H1 (cell line): ENCODE results near the gene SLC6A12. TPM values are rescaled to one million over a fixed set of nuclear protein-coding genes. Genes with fewer than 3 reads are reported as not detected.
A peak's percentile ranks its signal among the peaks of the same experiment; 100 is the strongest.

ENCODE experiments used
- CTCF ChIA-PET: fragments of 300-600 bp; sonication (Branson Sonifier 250); formaldehyde crosslinking; loops from one replicate; lab custom pipeline; 2021; ENCODE audit not compliant: partially characterized antibody; lab: Charles Lee
- POLR2A ChIA-PET: fragments of 300-600 bp; sonication (Branson Sonifier 250); formaldehyde crosslinking; loops from one replicate; lab custom pipeline; 2021; ENCODE audit warnings: inconsistent platforms; ENCODE audit not compliant: partially characterized antibody; lab: Charles Lee
- DNase-seq, 2 experiments: peaks; one replicate each; pipeline versions ENCODE4 v3.0.0 to v3.0.0-alpha.2; 2010 to 2022; ENCODE audit warnings: low spot score in 2 of 2, low read depth in 1 of 2, mixed read lengths in 1 of 2
- FAIRE-seq: peaks from 2 replicates; lab custom pipeline; 2011; peaks lifted over from hg19 to GRCh38; lab: Jason Lieb, UNC
- H2AFZ ChIP-seq: 2 replicates; pipeline ENCODE4 v1.8.1; 2012; ENCODE audit warnings: low read length, inconsistent platforms
- H2AK5ac ChIP-seq: 2 replicates; pipeline ENCODE4 v1.6.1; 2013; ENCODE audit warnings: low read depth, low read length
- H2BK120ac ChIP-seq: replicated peaks from 2 replicates; pipeline ENCODE3; 2013; ENCODE audit warnings: low read depth, low read length, inconsistent platforms
- H2BK12ac ChIP-seq: 2 replicates; pipeline ENCODE4 v1.6.1; 2013; ENCODE audit warnings: low read depth, low read length
- H2BK15ac ChIP-seq: 2 replicates; pipeline ENCODE4 v1.6.1; 2013; ENCODE audit warnings: low read length
- H2BK20ac ChIP-seq: 2 replicates; pipeline ENCODE4 v1.6.1; 2013; ENCODE audit warnings: low read length
- H2BK5ac ChIP-seq: 2 replicates; pipeline ENCODE4 v1.6.1; 2013; ENCODE audit warnings: low read depth, low read length
- H3K14ac ChIP-seq: 2 replicates; pipeline ENCODE4 v1.6.1; 2013; ENCODE audit warnings: inconsistent platforms; ENCODE audit not compliant: insufficient read length
- H3K18ac ChIP-seq: 2 replicates; pipeline ENCODE4 v1.6.1; 2013; ENCODE audit warnings: low read length; ENCODE audit errors: extremely low read depth
- H3K23ac ChIP-seq: 2 replicates; pipeline ENCODE4 v1.6.1; 2013; ENCODE audit warnings: inconsistent platforms; ENCODE audit not compliant: insufficient read length
- H3K23me2 ChIP-seq: 2 replicates; pipeline ENCODE4 v1.6.1; 2013; ENCODE audit warnings: low read depth, low read length
- H3K27ac ChIP-seq: 2 replicates; pipeline ENCODE4 v1.6.1; 2011; ENCODE audit warnings: low read depth, low read length, inconsistent platforms
- H3K27me3 ChIP-seq, 4 experiments: replicated peaks in 1 of 4; 1 replicate in 1 of 4; 2 replicates in 3 of 4; pipeline versions ENCODE4 v1.6.1 to v1.8.1; 2011 to 2013; ENCODE audit warnings: low read length in 3 of 4, mild to moderate bottlenecking in 3 of 4, inconsistent platforms in 2 of 4, mixed read lengths in 2 of 4, moderate library complexity in 1 of 4; ENCODE audit not compliant: control insufficient read depth in 3 of 4, insufficient read depth in 3 of 4; ENCODE audit errors: extremely low read depth in 1 of 4
- H3K36me3 ChIP-seq, 4 experiments: 2 replicates each; pipeline versions ENCODE4 v1.6.1 to v1.8.1; 2011 to 2013; ENCODE audit warnings: mild to moderate bottlenecking in 4 of 4, low read length in 3 of 4, moderate library complexity in 2 of 4, control low read depth in 1 of 4, inconsistent platforms in 1 of 4; ENCODE audit not compliant: insufficient read depth in 4 of 4, control insufficient read depth in 2 of 4
- H3K4ac ChIP-seq: replicated peaks from 2 replicates; pipeline ENCODE3; 2013; ENCODE audit warnings: low read length, low read depth, mixed read lengths, inconsistent platforms; ENCODE audit not compliant: insufficient read length
- H3K4me1 ChIP-seq, 4 experiments: replicated peaks in 1 of 4; 1 replicate in 1 of 4; 2 replicates in 3 of 4; pipeline versions ENCODE4 v1.6.1 to v1.8.1; 2011 to 2013; ENCODE audit warnings: low read length in 3 of 4, inconsistent platforms in 2 of 4, mixed read lengths in 1 of 4; ENCODE audit not compliant: insufficient read depth in 4 of 4, control insufficient read depth in 3 of 4
- H3K4me2 ChIP-seq, 2 experiments: 2 replicates each; pipeline versions ENCODE4 v1.6.1 to v1.8.1; 2011 to 2013; ENCODE audit warnings: low read depth in 2 of 2, low read length in 2 of 2, control low read depth in 1 of 2, inconsistent platforms in 1 of 2, mild to moderate bottlenecking in 1 of 2; ENCODE audit not compliant: insufficient read depth in 1 of 2
- H3K4me3 ChIP-seq, 4 experiments: fragments of 200-600, 300-600 bp in 1 of 4; sonication (generic), shearing (Covaris generic), sonication (Bioruptor Twin) in 1 of 4; 2 replicates each; pipeline versions ENCODE4 v1.5.1 to v1.8.1; 2011 to 2016; ENCODE audit warnings: low read length in 4 of 4, low read depth in 3 of 4, control low read depth in 2 of 4, inconsistent platforms in 2 of 4, mild to moderate bottlenecking in 2 of 4, mixed read lengths in 1 of 4, moderate library complexity in 1 of 4; ENCODE audit not compliant: insufficient read depth in 2 of 4; ENCODE audit errors: extremely low read depth in 1 of 4
- H3K56ac ChIP-seq: replicated peaks from 2 replicates; pipeline ENCODE3; 2013; ENCODE audit warnings: low read depth, mild to moderate bottlenecking, mixed read lengths, low read length, inconsistent platforms; ENCODE audit not compliant: insufficient read length
- H3K79me1 ChIP-seq: 2 replicates; pipeline ENCODE4 v1.6.1; 2013; ENCODE audit warnings: low read depth, low read length, control low read depth
- H3K79me2 ChIP-seq, 2 experiments: 2 replicates each; pipeline versions ENCODE4 v1.6.1 to v1.8.1; 2012 to 2013; ENCODE audit warnings: low read length in 2 of 2, mild to moderate bottlenecking in 2 of 2, inconsistent platforms in 1 of 2; ENCODE audit not compliant: insufficient read depth in 2 of 2, control insufficient read depth in 1 of 2
- H3K9ac ChIP-seq, 4 experiments: replicated peaks in 1 of 4; 1 replicate in 1 of 4; 2 replicates in 3 of 4; pipeline versions ENCODE4 v1.6.1 to v1.8.1; 2011 to 2013; ENCODE audit warnings: low read depth in 3 of 4, low read length in 3 of 4, control low read depth in 2 of 4, mild to moderate bottlenecking in 2 of 4, moderate library complexity in 2 of 4, inconsistent platforms in 1 of 4; ENCODE audit errors: extremely low read depth in 1 of 4
- H3K9me3 ChIP-seq, 2 experiments: 2 replicates each; pipeline versions ENCODE4 v1.6.1 to v1.8.1; 2012 to 2013; ENCODE audit warnings: mild to moderate bottlenecking in 2 of 2, moderate library complexity in 2 of 2, control low read depth in 1 of 2, inconsistent platforms in 1 of 2, low read depth in 1 of 2, low read length in 1 of 2, mixed read lengths in 1 of 2; ENCODE audit not compliant: insufficient read depth in 2 of 2
- H4K20me1 ChIP-seq, 2 experiments: replicated peaks in 1 of 2; 2 replicates each; pipeline versions ENCODE3 to v1.8.1; 2011 to 2013; ENCODE audit warnings: inconsistent platforms in 2 of 2, low read length in 2 of 2, mild to moderate bottlenecking in 1 of 2; ENCODE audit not compliant: insufficient read depth in 2 of 2, control insufficient read depth in 1 of 2
- H4K5ac ChIP-seq: 2 replicates; pipeline ENCODE4 v1.6.1; 2013; ENCODE audit warnings: low read length, low read depth, mixed read lengths, inconsistent platforms; ENCODE audit not compliant: insufficient read length
- H4K8ac ChIP-seq: 2 replicates; pipeline ENCODE4 v1.8.0; 2013; ENCODE audit warnings: mild to moderate bottlenecking, moderate library complexity, low read length, inconsistent platforms; ENCODE audit not compliant: insufficient read depth; ENCODE audit errors: extremely low read depth
- H4K91ac ChIP-seq: replicated peaks from 2 replicates; pipeline ENCODE3; 2013; ENCODE audit warnings: low read length, mixed read lengths, inconsistent platforms; ENCODE audit not compliant: insufficient read length
- ATF3 ChIP-seq: IDR thresholded peaks from 2 replicates; pipeline ENCODE4 v1.6.1; 2011; ENCODE audit warnings: low read depth, mild to moderate bottlenecking, low read length; ENCODE audit not compliant: insufficient read depth
- CBX5 ChIP-seq: fragments of 300-800, 300-1000 bp; sonication (generic); IDR thresholded peaks from 2 replicates; pipeline ENCODE4 v1.7.1; 2016; ENCODE audit warnings: antibody characterized with exemption, low read length, low read depth
- CHD1 ChIP-seq: IDR thresholded peaks from 2 replicates; pipeline ENCODE4 v1.6.1; 2012; ENCODE audit warnings: low read depth, low read length, improper control_type of control experiment
- CHD2 ChIP-seq: IDR thresholded peaks from 2 replicates; pipeline ENCODE4 v1.6.1; 2012; ENCODE audit warnings: low read length, improper control_type of control experiment
- EGR1 ChIP-seq: IDR thresholded peaks from 2 replicates; pipeline ENCODE4 v1.6.1; 2011; ENCODE audit warnings: low read depth, low read length, borderline replicate concordance
- KDM1A ChIP-seq: fragments of 200-600, 300-600 bp; sonication (generic); IDR thresholded peaks from 2 replicates; pipeline ENCODE4 v1.7.1; 2016; ENCODE audit warnings: mild to moderate bottlenecking, low read length, borderline replicate concordance
- SAP30 ChIP-seq: fragments of 300-600 bp; sonication (generic); IDR thresholded peaks from 2 replicates; pipeline ENCODE4 v1.7.1; 2012; ENCODE audit warnings: low read length, moderate library complexity, mild to moderate bottlenecking, inconsistent platforms; ENCODE audit not compliant: insufficient read depth, insufficient replicate concordance
- TAF1 ChIP-seq: IDR thresholded peaks from 2 replicates; pipeline ENCODE4 v1.6.1; 2011; ENCODE audit warnings: mild to moderate bottlenecking, low read depth, low read length
- USF2 ChIP-seq: IDR thresholded peaks from 2 replicates; pipeline ENCODE4 v1.6.1; 2011; ENCODE audit warnings: low read length, improper control_type of control experiment
- WGBS, 2 experiments: shearing (Covaris generic) in 1 of 2; methylation state at CpG; one replicate each; pipeline versions ENCODE4 v1.1.6 to v1.1.7; 2013 to 2015; ENCODE audit warnings: low lambda C conversion rate in 2 of 2, mixed read lengths in 2 of 2, inconsistent platforms in 1 of 2, low coverage in 1 of 2, missing lambda C conversion rate in 1 of 2; ENCODE audit not compliant: insufficient replicate concordance in 2 of 2, insufficient coverage in 1 of 2, insufficient read length in 1 of 2; ENCODE audit errors: extremely low coverage in 1 of 2, missing lambda C conversion rate in 1 of 2; 5-methylcytosine and 5-hydroxymethylcytosine counted together
- polyA plus RNA-seq, 7 experiments: library from polyadenylated mRNA; depleted of rRNA in 3 of 7; stranded (reverse) in 5 of 7; unstranded in 2 of 7; fragments of >200 nt in 5 of 7; fragments of 200-250 nt in 2 of 7; gene quantifications; 1 replicate in 5 of 7; 2 replicates in 1 of 7; 4 replicates in 1 of 7; pipeline versions ENCODE4 v1.2.1 to v1.2.3, GENCODE V29; 2011 to 2013; ENCODE audit warnings: missing spikeins in 2 of 7, mixed read lengths in 2 of 7
- total RNA-seq: library from RNA; stranded (reverse); fragmentation: NEBNext Ultra II Directional; extraction: Animal tissue kit (Norgen Biotek cat#: 25700); gene quantifications from 2 replicates; pipeline ENCODE4 v1.2.1, GENCODE V29; 2021

Gene SLC6A12
- total and polyA plus RNA-seq, 2 of the 8 experiments (the other 6 are each of a cell fraction or from before 2014, with no cell fraction given) = 0.70 to 1.1 TPM

GRCh38 chr12:252636-253035 is 38.7 kb upstream of the SLC6A12 start:
- peak in 1 of 2 experiments; percentile 28 for DNase-seq
- POLR2A ChIA-PET = no interaction called here
- Histone ChIP-seq H4K8ac (no peak overlapping the region), H3K27ac (no peak overlapping the region), H3K23me2 (no peaks in the 10 kb centered on the region), H3K18ac (no peak overlapping the region), H2BK12ac (no peak overlapping the region), H3K4ac (no peak overlapping the region), H2AFZ (no peak overlapping the region), H3K9me3 (no peaks in the 10 kb centered on the region), H4K20me1 (no peaks in the 10 kb centered on the region), H2BK15ac (no peak overlapping the region), H3K56ac (no peak overlapping the region), H3K23ac (no peak overlapping the region), H4K91ac (no peak overlapping the region), H3K79me1 (no peaks in the 10 kb centered on the region), H2AK5ac (no peak overlapping the region), H4K5ac (no peak overlapping the region), H3K27me3 (no peaks in the 10 kb centered on the region), H3K14ac (no peak overlapping the region), H2BK5ac (no peak overlapping the region), H3K4me2 (no peak overlapping the region), H3K4me1 (no peaks in the 10 kb centered on the region), H3K79me2 (no peaks in the 10 kb centered on the region), H3K36me3 (no peaks in the 10 kb centered on the region), H2BK120ac (no peak overlapping the region), H2BK20ac (no peak overlapping the region), H3K9ac (no peak overlapping the region), H3K4me3 (no peak overlapping the region)
- FAIRE-seq = no peak
- CTCF ChIA-PET = interaction anchor here (1.0 to 3.5 kb wide), 5 partner anchors 14 to 51 kb away, joined by 3 to 21 read pairs (median 4); no protein-coding TSS in a partner anchor
- 54% methylated on average over 4 of the region's 5 CpGs; no CpG with 5 or more reads in 1 of the 2 experiments for WGBS, 2 experiments
- TF ChIP-seq CHD1 (no peak), SAP30 (no peak), USF2 (no peak), CBX5 (no peak), TAF1 (no peak), CHD2 (no peak), EGR1 (no peak), ATF3 (no peak), KDM1A (no peak)
